22Rv1 (cell line): Measurements from ENCODE around the gene ELK1.

Source experiments
- H3K27ac ChIP-seq: fragments of 450-650 bp; 2 replicates; pipeline ENCODE4 v1.5.1; 2017
- CTCF ChIP-seq: fragments of 450-650 bp; IDR thresholded peaks from 2 replicates; pipeline ENCODE4 v1.5.1; 2017; ENCODE audit warnings: mild to moderate bottlenecking
- ZFX ChIP-seq: fragments of 450-650 bp; IDR thresholded peaks from 2 replicates; pipeline ENCODE4 v1.6.1; 2017; ENCODE audit warnings: antibody characterized with exemption, borderline replicate concordance

ELK1 gene

GRCh38 chrX:47651043-47651905 is 911 bp upstream of the ELK1 start:
- TF ChIP-seq ZFX (no peak), CTCF (no peak)
- peak overlapping the region; percentile 76 for H3K27ac ChIP-seq

- peak overlapping the region; percentile 76 for H3K27ac ChIP-seq
Measured at GRCh38 chrX:47649781-47650163, 591 bp downstream of the ELK1 start.

GRCh38 chrX:47649271-47649670 is 1.1 kb downstream of the ELK1 start:
- peak overlapping the region; percentile 76; the same call in 1 of the 2 replicates for H3K27ac ChIP-seq
- TF ChIP-seq ZFX (no peak), CTCF (no peak)

More at GRCh38 chrX:47649781-47650163, 591 bp downstream of the ELK1 start:
- TF ChIP-seq ZFX (no peak), CTCF (no peak)

- TF ChIP-seq ZFX (no peak), CTCF (no peak)
- H3K27ac ChIP-seq, result no peak overlapping the region
Measured at GRCh38 chrX:47648376-47648775, 2.0 kb downstream of the ELK1 start.

GRCh38 chrX:47646636-47647035 is 3.7 kb downstream of the ELK1 start:
- TF ChIP-seq CTCF (no peak), ZFX (no peak)
- H3K27ac ChIP-seq, result no peak overlapping the region

- no peak overlapping the region for H3K27ac ChIP-seq
- TF ChIP-seq ZFX, result no peak
- TF ChIP-seq CTCF, result no peak
Measured at GRCh38 chrX:47645530-47645929, 4.8 kb downstream of the ELK1 start.

GRCh38 chrX:47644557-47645091 is 5.7 kb downstream of the ELK1 start:
- H3K27ac ChIP-seq, result no peak overlapping the region
- TF ChIP-seq CTCF (no peak), ZFX (no peak)
